ES-I3 (cell line): ENCODE measurements around the gene SMARCAL1.

Source experiments
- H3K36me3 ChIP-seq: 2 replicates; pipeline ENCODE4 v1.6.1; 2013; ENCODE audit warnings: mild to moderate bottlenecking, low read length, control low read depth, moderate library complexity; ENCODE audit not compliant: insufficient read depth
- H3K4me1 ChIP-seq: 2 replicates; pipeline ENCODE4 v1.6.1; 2013; ENCODE audit warnings: mild to moderate bottlenecking, control low read depth, low read length; ENCODE audit not compliant: insufficient read depth
- H3K9ac ChIP-seq: 2 replicates; pipeline ENCODE4 v1.6.1; 2013; ENCODE audit warnings: low read depth, mild to moderate bottlenecking, low read length, moderate library complexity
- H3K9me3 ChIP-seq: 2 replicates; pipeline ENCODE4 v1.6.1; 2013; ENCODE audit warnings: mild to moderate bottlenecking, low read length, moderate library complexity; ENCODE audit not compliant: control insufficient read depth, insufficient read depth

The SMARCAL1 gene

GRCh38 chr2:216408426-216409290 lies 3.6 kb upstream of the SMARCAL1 start:
- no peaks in the 10 kb centered on the region for H3K36me3 ChIP-seq
- H3K9ac ChIP-seq, result no peak overlapping the region
- H3K9me3 ChIP-seq, result no peaks in the 10 kb centered on the region
- H3K4me1 ChIP-seq, result peaks cover 18% of the 10 kb centered on the region

- H3K36me3 ChIP-seq, result peaks cover 5% of the 10 kb centered on the region; the same call in 1 of the 2 replicates
- no peaks in the 10 kb centered on the region for H3K9me3 ChIP-seq
- peaks cover 18% of the 10 kb centered on the region for H3K4me1 ChIP-seq
- H3K9ac ChIP-seq, result no peak overlapping the region
These were observed 1.7 kb upstream of the SMARCAL1 start for GRCh38 chr2:216410550-216410949.

GRCh38 chr2:216413882-216414281 lies 1.6 kb downstream of the SMARCAL1 start:
- Histone ChIP-seq H3K36me3 (peaks cover 10% of the 10 kb centered on the region), H3K4me1 (peaks cover 5% of the 10 kb centered on the region; the same call in 1 of the 2 replicates), H3K9me3 (no peaks in the 10 kb centered on the region), H3K9ac (no peak overlapping the region)

GRCh38 chr2:216414772-216415319 lies 2.6 kb downstream of the SMARCAL1 start:
- H3K4me1 ChIP-seq, result 0 out of 2 replicates have a peak, but pooled peaks cover 5% of the 10 kb centered on the region
- H3K9me3 ChIP-seq, result no peaks in the 10 kb centered on the region
- no peak overlapping the region for H3K9ac ChIP-seq
- H3K36me3 ChIP-seq, result peaks cover 10% of the 10 kb centered on the region

GRCh38 chr2:216415541-216415940 lies 3.3 kb downstream of the SMARCAL1 start:
- Histone ChIP-seq H3K36me3 (peaks cover 10% of the 10 kb centered on the region), H3K9me3 (no peaks in the 10 kb centered on the region), H3K9ac (no peak overlapping the region), H3K4me1 (0 out of 2 replicates have a peak, but pooled peaks cover 5% of the 10 kb centered on the region)

GRCh38 chr2:216416571-216417307 lies 4.5 kb downstream of the SMARCAL1 start:
- H3K9ac ChIP-seq, result no peak overlapping the region
- H3K9me3 ChIP-seq, result no peaks in the 10 kb centered on the region
- H3K4me1 ChIP-seq, result 0 out of 2 replicates have a peak, but pooled peaks cover 1% of the 10 kb centered on the region
- H3K36me3 ChIP-seq, result peaks cover 10% of the 10 kb centered on the region

GRCh38 chr2:216418981-216419380 lies 6.7 kb downstream of the SMARCAL1 start:
- no peaks in the 10 kb centered on the region for H3K9me3 ChIP-seq
- H3K36me3 ChIP-seq, result peaks cover 17% of the 10 kb centered on the region
- H3K4me1 ChIP-seq, result no peaks in the 10 kb centered on the region
- no peak overlapping the region for H3K9ac ChIP-seq

- no peaks in the 10 kb centered on the region for H3K4me1 ChIP-seq
- H3K9me3 ChIP-seq, result 0 out of 2 replicates have a peak, but pooled peaks cover 2% of the 10 kb centered on the region
- H3K9ac ChIP-seq, result no peak overlapping the region
- peaks cover 21% of the 10 kb centered on the region for H3K36me3 ChIP-seq
These were observed 8.2 kb downstream of the SMARCAL1 start for GRCh38 chr2:216420367-216421101.

GRCh38 chr2:216423071-216423470 lies 10.8 kb downstream of the SMARCAL1 start:
- Histone ChIP-seq H3K9ac (no peak overlapping the region), H3K4me1 (no peaks in the 10 kb centered on the region), H3K9me3 (0 out of 2 replicates have a peak, but pooled peaks cover 3% of the 10 kb centered on the region), H3K36me3 (peaks cover 19% of the 10 kb centered on the region)

GRCh38 chr2:216424274-216424673 lies 12.0 kb downstream of the SMARCAL1 start:
- H3K36me3 ChIP-seq, result peaks cover 23% of the 10 kb centered on the region
- H3K4me1 ChIP-seq, result no peaks in the 10 kb centered on the region
- 0 out of 2 replicates have a peak, but pooled peaks cover 3% of the 10 kb centered on the region for H3K9me3 ChIP-seq
- no peak overlapping the region for H3K9ac ChIP-seq

GRCh38 chr2:216425008-216425787 lies 12.9 kb downstream of the SMARCAL1 start:
- no peaks in the 10 kb centered on the region for H3K4me1 ChIP-seq
- no peak overlapping the region for H3K9ac ChIP-seq
- peaks cover 23% of the 10 kb centered on the region for H3K36me3 ChIP-seq
- H3K9me3 ChIP-seq, result 0 out of 2 replicates have a peak, but pooled peaks cover 3% of the 10 kb centered on the region

- no peaks in the 10 kb centered on the region for H3K4me1 ChIP-seq
- no peak overlapping the region for H3K9ac ChIP-seq
- H3K9me3 ChIP-seq, result 0 out of 2 replicates have a peak, but pooled peaks cover 3% of the 10 kb centered on the region
- peaks cover 26% of the 10 kb centered on the region for H3K36me3 ChIP-seq
These were observed 14.0 kb downstream of the SMARCAL1 start for GRCh38 chr2:216426166-216426777.

- Histone ChIP-seq H3K9ac (no peak overlapping the region), H3K9me3 (0 out of 2 replicates have a peak, but pooled peaks cover 3% of the 10 kb centered on the region), H3K36me3 (peaks cover 26% of the 10 kb centered on the region), H3K4me1 (no peaks in the 10 kb centered on the region)
These were observed 14.7 kb downstream of the SMARCAL1 start for GRCh38 chr2:216426938-216427337.
